Hepatocyte (in vitro differentiated cells): Measurements from ENCODE around the gene PIEZO1. TPM values are rescaled to one million over a fixed set of nuclear protein-coding genes. Genes with fewer than 3 reads are reported as not detected.

ENCODE experiments used
- DNase-seq: peaks from one replicate; pipeline ENCODE4 v3.0.0-alpha.2; 2016; ENCODE audit warnings: low spot score
- H2AFZ ChIP-seq: fragments of 200-600 bp; sonication (generic); 2 replicates; pipeline ENCODE4 v1.6.0; 2016; ENCODE audit warnings: antibody characterized with exemption, mild to moderate bottlenecking
- H3K27ac ChIP-seq: fragments of 200-600 bp; sonication (generic); 2 replicates; pipeline ENCODE4 v1.5.1; 2016; ENCODE audit warnings: mild to moderate bottlenecking
- H3K27me3 ChIP-seq: fragments of 200-600 bp; sonication (generic); 2 replicates; pipeline ENCODE4 v1.6.1; 2016
- H3K36me3 ChIP-seq: fragments of 200-600 bp; sonication (generic); replicated peaks from 2 replicates; pipeline ENCODE4 v1.5.1; 2016; ENCODE audit warnings: low read depth; ENCODE audit not compliant: insufficient read depth
- H3K4me1 ChIP-seq: fragments of 200-600 bp; sonication (generic); 2 replicates; pipeline ENCODE4 v1.5.1; 2016; ENCODE audit warnings: mild to moderate bottlenecking, moderate library complexity; ENCODE audit not compliant: insufficient read depth
- H3K4me2 ChIP-seq: fragments of 200-600 bp; sonication (generic); 2 replicates; pipeline ENCODE4 v1.6.0; 2016
- H3K4me3 ChIP-seq: fragments of 200-600 bp; sonication (generic); 2 replicates; pipeline ENCODE4 v1.5.1; 2016; ENCODE audit warnings: mild to moderate bottlenecking
- H3K79me2 ChIP-seq: fragments of 200-600 bp; sonication (generic); 2 replicates; pipeline ENCODE4 v1.6.0; 2017; ENCODE audit warnings: mild to moderate bottlenecking
- H3K9me2 ChIP-seq: fragments of 200-600 bp; sonication (generic); replicated peaks from 2 replicates; pipeline ENCODE4 v1.6.0; 2017; ENCODE audit warnings: mild to moderate bottlenecking; ENCODE audit not compliant: insufficient read depth
- H3K9me3 ChIP-seq: fragments of 200-600 bp; sonication (generic); 2 replicates; pipeline ENCODE4 v1.5.1; 2016; ENCODE audit warnings: low read depth, mild to moderate bottlenecking
- H4K20me1 ChIP-seq: fragments of 200-600 bp; sonication (generic); 2 replicates; pipeline ENCODE4 v1.6.0; 2016; ENCODE audit warnings: mild to moderate bottlenecking; ENCODE audit not compliant: insufficient read depth, poor library complexity, severe bottlenecking
- EZH2 ChIP-seq: fragments of 200-600 bp; sonication (generic); IDR thresholded peaks from 2 replicates; pipeline ENCODE4 v1.6.1; 2016; ENCODE audit warnings: antibody characterized with exemption, mild to moderate bottlenecking, borderline replicate concordance
- EZH2phosphoT487 ChIP-seq: fragments of 200-600 bp; sonication (generic); IDR thresholded peaks from one replicate; pipeline ENCODE4 v1.6.1; 2018; ENCODE audit warnings: antibody characterized with exemption, mild to moderate bottlenecking, low read depth, moderate library complexity; ENCODE audit not compliant: unreplicated experiment, severe bottlenecking
- WGBS: methylation state at CpG from one replicate; pipeline ENCODE4 v1.1.6; 2016; ENCODE audit warnings: low lambda C conversion rate; ENCODE audit errors: missing lambda C conversion rate; 5-methylcytosine and 5-hydroxymethylcytosine counted together
- polyA plus RNA-seq: library from polyadenylated mRNA; unstranded; fragments of >200 nt; fragmentation: Nextera tagmentation; extraction: Ambion mirVana; gene quantifications from 2 replicates; pipeline ENCODE4 v1.2.1, GENCODE V29; 2016
- total RNA-seq: library from RNA; depleted of rRNA; stranded (reverse); fragments of >200 nt; gene quantifications from 2 replicates; pipeline ENCODE4 v1.2.3, GENCODE V29; 2014
- TF ChIP-seq, protein P1 (sequence below): fragments of 200-600 bp; sonication (generic); IDR thresholded peaks from 2 replicates; pipeline ENCODE4 v1.5.1; 2016; ENCODE audit warnings: antibody characterized with exemption, mild to moderate bottlenecking; ENCODE audit not compliant: poor library complexity

Gene PIEZO1
- total and polyA plus RNA-seq, 2 experiments from 2014 or later, result 70.6 to 77.0 TPM

DNA sequence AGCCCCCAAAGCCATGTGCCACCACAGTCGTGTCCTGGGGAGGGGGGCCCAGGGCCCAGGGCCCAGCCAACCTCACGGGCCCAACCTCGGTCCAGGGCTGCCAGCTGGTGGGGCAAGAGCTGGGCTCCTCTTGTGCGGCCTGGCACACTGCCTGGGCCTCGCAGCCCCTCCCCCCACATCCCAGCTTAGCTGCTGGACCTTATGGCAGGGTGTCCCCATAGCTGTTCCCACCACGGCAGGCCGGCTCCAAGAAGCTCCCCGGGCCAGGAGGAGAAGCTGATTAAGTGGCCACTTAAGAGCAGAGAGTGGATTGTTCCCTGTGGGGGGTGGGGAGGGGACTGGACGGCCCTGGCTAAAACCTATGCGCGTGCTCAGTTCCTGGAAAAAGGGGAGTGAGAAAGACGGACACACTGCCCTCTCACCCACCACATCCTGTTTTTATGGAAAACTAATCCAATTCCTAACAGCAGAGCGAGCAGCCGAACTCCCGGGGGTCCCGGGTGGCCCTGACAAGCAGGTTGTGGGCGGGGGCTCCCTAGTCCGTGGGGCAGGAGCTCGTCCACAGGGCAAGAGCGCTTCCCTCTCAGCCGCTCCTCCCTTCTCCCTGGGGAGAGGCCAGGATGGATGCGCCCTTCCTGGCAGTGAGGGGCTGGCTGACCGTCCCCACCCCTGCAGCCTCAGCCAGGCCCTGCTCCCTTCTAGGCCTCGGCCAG lies 16.8 kb downstream of the PIEZO1 start:
- H3K4me3 ChIP-seq, result no peak overlapping the region
- no peaks in the 10 kb centered on the region for H3K9me3 ChIP-seq
- TF ChIP-seq, protein P1, sequence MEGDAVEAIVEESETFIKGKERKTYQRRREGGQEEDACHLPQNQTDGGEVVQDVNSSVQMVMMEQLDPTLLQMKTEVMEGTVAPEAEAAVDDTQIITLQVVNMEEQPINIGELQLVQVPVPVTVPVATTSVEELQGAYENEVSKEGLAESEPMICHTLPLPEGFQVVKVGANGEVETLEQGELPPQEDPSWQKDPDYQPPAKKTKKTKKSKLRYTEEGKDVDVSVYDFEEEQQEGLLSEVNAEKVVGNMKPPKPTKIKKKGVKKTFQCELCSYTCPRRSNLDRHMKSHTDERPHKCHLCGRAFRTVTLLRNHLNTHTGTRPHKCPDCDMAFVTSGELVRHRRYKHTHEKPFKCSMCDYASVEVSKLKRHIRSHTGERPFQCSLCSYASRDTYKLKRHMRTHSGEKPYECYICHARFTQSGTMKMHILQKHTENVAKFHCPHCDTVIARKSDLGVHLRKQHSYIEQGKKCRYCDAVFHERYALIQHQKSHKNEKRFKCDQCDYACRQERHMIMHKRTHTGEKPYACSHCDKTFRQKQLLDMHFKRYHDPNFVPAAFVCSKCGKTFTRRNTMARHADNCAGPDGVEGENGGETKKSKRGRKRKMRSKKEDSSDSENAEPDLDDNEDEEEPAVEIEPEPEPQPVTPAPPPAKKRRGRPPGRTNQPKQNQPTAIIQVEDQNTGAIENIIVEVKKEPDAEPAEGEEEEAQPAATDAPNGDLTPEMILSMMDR, result no peak
- no peak for TF ChIP-seq EZH2phosphoT487
- no peak for TF ChIP-seq EZH2
- no peak overlapping the region for H2AFZ ChIP-seq
- H3K27ac ChIP-seq, result no peak overlapping the region
- H3K9me2 ChIP-seq, result no peaks in the 10 kb centered on the region
- H3K79me2 ChIP-seq, result peaks cover 56% of the 10 kb centered on the region
- no peaks in the 10 kb centered on the region for H3K36me3 ChIP-seq
- WGBS, result 69% methylated on average over 17 of the region's 24 CpGs
- DNase-seq, result peak; percentile 45
- H3K4me2 ChIP-seq, result no peak overlapping the region
- no peaks in the 10 kb centered on the region for H3K27me3 ChIP-seq
- H4K20me1 ChIP-seq, result peaks cover 15% of the 10 kb centered on the region
- peaks cover 60% of the 10 kb centered on the region for H3K4me1 ChIP-seq

DNA sequence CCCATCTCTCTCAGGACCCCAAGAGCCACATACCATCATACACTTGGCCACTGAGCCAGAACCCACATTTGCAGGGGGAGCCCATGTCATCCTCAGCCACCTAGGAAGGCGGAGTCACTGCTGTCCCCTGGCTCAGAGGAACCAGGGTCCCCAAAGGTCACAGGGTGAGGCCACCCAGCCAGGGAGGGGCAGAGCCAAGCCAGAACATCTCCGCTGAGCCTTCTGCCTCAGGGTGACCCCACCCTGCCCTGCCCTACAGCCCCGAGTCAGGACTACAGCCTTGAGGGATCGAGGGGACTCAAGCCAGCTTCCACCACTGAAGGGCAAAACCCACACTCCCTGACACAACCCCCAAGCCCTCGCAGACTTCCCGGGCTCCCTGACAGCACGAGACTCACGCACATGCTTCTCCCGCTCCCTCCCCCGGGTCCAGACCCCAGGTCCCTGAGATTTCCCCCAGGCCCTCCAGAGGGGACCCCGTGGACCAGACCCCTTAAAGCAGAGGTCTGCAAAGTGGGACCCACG lies 17.4 kb downstream of the PIEZO1 start:
- H3K27ac ChIP-seq, result no peak overlapping the region
- no peaks in the 10 kb centered on the region for H3K27me3 ChIP-seq
- H3K36me3 ChIP-seq, result no peaks in the 10 kb centered on the region
- H3K4me2 ChIP-seq, result no peak overlapping the region
- peaks cover 57% of the 10 kb centered on the region for H3K4me1 ChIP-seq
- TF ChIP-seq, protein P1, result no peak
- TF ChIP-seq EZH2phosphoT487 (no peak), EZH2 (no peak)
- no peak overlapping the region for H2AFZ ChIP-seq
- no peaks in the 10 kb centered on the region for H3K9me2 ChIP-seq
- no peak for DNase-seq
- no peaks in the 10 kb centered on the region for H3K9me3 ChIP-seq
- no peak overlapping the region for H3K4me3 ChIP-seq
- H4K20me1 ChIP-seq, result peaks cover 15% of the 10 kb centered on the region
- peaks cover 55% of the 10 kb centered on the region for H3K79me2 ChIP-seq
- 87% methylated on average over 11 of the region's 12 CpGs for WGBS

DNA sequence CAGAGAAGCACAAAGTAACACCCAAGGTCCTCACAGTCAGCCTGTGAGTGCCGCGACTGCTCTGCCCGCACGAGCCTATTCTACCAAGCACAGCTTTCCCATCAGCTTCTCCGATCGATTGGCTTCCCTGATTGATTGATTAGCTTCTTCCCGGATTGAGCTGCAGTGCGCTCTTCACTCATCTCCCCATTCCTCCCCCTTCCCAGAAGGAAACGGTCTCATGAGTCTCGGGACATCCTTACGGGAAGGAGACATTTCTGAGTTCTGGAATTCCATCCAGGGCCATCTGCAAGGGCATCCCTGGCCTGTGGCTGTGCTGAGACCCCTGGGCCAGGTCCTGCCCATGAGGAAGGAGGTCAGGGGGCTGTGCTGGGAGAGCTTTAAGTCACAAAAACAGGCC lies 18.0 kb downstream of the PIEZO1 start:
- 90% methylated on average over 11 of the region's 11 CpGs for WGBS
- no peak overlapping the region for H3K4me3 ChIP-seq
- no peaks in the 10 kb centered on the region for H3K9me3 ChIP-seq
- peaks cover 57% of the 10 kb centered on the region for H3K79me2 ChIP-seq
- no peak overlapping the region for H3K4me2 ChIP-seq
- TF ChIP-seq EZH2phosphoT487, result no peak
- TF ChIP-seq, protein P1, result no peak
- no peak for TF ChIP-seq EZH2
- peaks cover 54% of the 10 kb centered on the region for H3K4me1 ChIP-seq
- H3K9me2 ChIP-seq, result no peaks in the 10 kb centered on the region
- no peak overlapping the region for H3K27ac ChIP-seq
- H3K36me3 ChIP-seq, result no peaks in the 10 kb centered on the region
- peaks cover 15% of the 10 kb centered on the region for H4K20me1 ChIP-seq
- DNase-seq, result no peak
- H2AFZ ChIP-seq, result no peak overlapping the region
- H3K27me3 ChIP-seq, result no peaks in the 10 kb centered on the region
